ENCODE results near the gene BTBD9.

DNA sequence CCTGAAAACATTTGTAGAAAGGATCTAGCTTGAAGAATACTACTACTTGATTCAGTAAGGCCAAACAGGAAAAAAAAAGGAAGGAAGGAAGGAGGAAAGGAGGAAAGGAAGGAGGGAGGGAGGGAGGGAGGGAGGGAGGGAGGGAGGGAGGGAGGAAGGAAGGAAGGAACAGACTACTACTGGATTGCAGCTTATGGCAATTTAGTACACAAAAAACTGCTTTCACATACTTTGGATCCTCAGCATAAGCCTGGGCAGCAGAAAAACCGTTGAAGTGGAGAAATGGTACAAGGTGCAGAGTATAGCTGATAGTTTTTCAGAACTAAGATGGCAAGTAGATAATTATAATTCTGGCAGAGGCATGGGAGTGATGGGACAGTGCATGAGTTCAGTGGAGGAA, 201.6 kb downstream of the BTBD9 start:
- TF ChIP-seq, protein P1, sequence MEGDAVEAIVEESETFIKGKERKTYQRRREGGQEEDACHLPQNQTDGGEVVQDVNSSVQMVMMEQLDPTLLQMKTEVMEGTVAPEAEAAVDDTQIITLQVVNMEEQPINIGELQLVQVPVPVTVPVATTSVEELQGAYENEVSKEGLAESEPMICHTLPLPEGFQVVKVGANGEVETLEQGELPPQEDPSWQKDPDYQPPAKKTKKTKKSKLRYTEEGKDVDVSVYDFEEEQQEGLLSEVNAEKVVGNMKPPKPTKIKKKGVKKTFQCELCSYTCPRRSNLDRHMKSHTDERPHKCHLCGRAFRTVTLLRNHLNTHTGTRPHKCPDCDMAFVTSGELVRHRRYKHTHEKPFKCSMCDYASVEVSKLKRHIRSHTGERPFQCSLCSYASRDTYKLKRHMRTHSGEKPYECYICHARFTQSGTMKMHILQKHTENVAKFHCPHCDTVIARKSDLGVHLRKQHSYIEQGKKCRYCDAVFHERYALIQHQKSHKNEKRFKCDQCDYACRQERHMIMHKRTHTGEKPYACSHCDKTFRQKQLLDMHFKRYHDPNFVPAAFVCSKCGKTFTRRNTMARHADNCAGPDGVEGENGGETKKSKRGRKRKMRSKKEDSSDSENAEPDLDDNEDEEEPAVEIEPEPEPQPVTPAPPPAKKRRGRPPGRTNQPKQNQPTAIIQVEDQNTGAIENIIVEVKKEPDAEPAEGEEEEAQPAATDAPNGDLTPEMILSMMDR (IDR thresholded peaks at IDR 0.05; ENCODE audit: borderline replicate concordance, extremely low read depth, low read length, poor library complexity, severe bottlenecking): no peak
- no peak for TF ChIP-seq EZH2 (IDR thresholded peaks at IDR 0.05; ENCODE audit: borderline replicate concordance, low read depth, low read length, severe bottlenecking)

Data from DND-41 (cell line).